ENCODE data around the gene BMP3.

Gene BMP3

DNA sequence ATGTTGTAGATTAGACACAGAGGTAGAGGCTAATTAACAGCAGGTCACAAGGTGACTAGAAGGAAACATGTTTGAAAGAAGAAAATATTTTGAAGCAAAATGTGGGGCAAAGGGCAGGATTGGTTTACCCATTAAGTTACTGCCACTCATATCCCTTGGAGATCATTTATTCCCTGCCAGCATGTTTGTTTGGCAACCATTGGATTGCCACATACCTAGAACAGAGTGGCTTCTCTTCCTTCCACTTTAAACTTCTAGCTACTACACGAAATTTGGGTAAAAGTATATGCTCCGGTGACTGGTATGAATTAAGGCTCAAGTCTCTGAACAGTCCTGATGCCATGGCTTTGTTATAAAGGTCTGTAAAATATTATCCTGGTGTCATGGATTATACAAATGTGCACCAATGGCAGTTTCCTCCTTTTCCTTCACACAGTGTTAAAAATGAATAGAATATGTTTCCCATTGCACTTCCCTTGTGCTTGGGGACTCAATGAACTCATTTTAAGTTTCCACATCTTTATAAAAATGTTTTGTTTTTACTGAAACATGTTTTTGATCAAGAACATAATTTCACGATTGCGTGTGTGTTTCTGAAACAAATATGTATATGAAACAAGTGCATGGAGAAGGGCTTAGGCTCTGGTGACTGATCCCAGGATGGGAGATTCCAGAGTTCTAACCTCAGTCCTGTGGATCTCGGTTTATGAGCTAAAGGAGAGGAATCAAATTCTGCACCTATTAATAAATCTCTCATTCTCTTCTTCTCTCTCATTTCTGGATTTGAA, 12.3 kb downstream of the BMP3 start:
- FAIRE-seq, result no peak
- no peak for DNase-seq (ENCODE audit: insufficient read length, low spot score)
- TF ChIP-seq, protein P1, sequence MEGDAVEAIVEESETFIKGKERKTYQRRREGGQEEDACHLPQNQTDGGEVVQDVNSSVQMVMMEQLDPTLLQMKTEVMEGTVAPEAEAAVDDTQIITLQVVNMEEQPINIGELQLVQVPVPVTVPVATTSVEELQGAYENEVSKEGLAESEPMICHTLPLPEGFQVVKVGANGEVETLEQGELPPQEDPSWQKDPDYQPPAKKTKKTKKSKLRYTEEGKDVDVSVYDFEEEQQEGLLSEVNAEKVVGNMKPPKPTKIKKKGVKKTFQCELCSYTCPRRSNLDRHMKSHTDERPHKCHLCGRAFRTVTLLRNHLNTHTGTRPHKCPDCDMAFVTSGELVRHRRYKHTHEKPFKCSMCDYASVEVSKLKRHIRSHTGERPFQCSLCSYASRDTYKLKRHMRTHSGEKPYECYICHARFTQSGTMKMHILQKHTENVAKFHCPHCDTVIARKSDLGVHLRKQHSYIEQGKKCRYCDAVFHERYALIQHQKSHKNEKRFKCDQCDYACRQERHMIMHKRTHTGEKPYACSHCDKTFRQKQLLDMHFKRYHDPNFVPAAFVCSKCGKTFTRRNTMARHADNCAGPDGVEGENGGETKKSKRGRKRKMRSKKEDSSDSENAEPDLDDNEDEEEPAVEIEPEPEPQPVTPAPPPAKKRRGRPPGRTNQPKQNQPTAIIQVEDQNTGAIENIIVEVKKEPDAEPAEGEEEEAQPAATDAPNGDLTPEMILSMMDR (IDR thresholded peaks at IDR 0.05; ENCODE audit: insufficient read depth, missing control alignments), result no peak

GRCh38 chr4:81049330-81049729, 18.8 kb downstream of the BMP3 start:
- TF ChIP-seq, protein P1 (IDR thresholded peaks at IDR 0.05; ENCODE audit: insufficient read depth, missing control alignments), result no peak
- DNase-seq (ENCODE audit: insufficient read length, low spot score) (no peak), FAIRE-seq (no peak)

DNA sequence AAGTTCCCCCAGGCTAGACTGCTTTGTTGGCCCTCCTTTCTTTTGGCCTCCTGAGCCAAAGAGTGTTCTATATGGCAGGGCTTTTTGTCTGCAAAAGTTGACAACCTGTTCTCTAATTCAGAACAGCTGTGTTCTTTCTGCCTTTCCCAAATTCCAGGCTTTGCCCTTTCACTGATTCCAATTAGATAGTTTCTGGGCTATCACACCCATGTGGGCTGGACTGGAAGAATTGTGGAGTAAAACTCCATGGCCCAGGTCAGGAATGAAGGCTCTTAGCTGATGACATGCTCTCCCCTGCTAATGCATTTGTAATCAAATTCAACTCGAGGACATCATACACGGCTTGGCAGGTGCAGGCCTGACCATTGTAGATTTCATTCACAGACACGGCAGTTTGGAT, 19.4 kb downstream of the BMP3 start:
- FAIRE-seq (no peak), DNase-seq (ENCODE audit: insufficient read length, low spot score) (no peak)
- TF ChIP-seq, protein P1 (IDR thresholded peaks at IDR 0.05; ENCODE audit: insufficient read depth, missing control alignments), result no peak

DNA sequence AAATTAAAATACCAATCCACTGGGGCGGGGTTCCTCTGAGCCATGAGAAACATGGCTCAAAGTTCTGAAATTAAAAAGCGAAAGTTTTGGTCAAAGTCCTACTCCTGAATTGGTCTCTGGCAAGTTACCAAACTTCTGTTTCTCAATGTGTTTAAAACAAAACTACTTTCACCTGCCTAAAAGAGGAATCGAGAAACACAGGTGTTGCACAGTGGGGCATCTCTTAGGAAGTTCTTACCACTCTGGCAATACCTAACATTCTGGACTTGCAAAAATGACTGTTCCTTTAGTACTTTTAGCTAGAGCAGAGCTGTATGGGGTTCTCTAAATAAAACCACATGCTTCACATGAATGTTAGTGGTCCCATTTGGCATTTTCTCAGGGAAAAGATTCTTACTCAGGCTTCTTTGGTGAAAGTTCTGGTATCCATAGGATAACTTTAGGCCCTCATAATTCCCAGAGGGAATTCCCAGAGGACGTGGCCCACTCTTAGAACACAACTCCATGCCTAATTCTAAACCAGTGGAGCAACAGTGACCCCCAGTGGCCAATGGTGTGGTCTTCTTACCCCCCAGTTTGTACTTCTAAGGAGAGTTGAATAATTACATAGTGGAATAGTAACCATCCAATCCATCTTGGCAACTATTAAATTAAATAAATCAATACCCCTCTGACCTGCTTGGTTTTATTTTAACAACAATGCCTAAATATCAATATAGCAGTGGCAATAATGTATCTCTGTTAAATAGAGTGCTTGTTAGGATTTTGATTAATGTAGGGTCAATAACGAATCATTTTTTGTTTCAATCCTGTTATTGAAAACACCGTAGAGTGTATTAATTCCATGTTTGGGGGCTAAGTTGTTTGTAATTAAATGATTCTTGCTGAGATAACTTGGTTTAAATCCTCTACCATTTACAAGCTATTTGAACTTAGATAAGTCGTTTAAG, 21.9 kb downstream of the BMP3 start:
- TF ChIP-seq, protein P1 (IDR thresholded peaks at IDR 0.05; ENCODE audit: insufficient read depth, missing control alignments), result peak; percentile 77
- no peak for DNase-seq (ENCODE audit: insufficient read length, low spot score)
- FAIRE-seq, result peak; percentile 38

GRCh38 chr4:81058621-81059020, 28.1 kb downstream of the BMP3 start:
- FAIRE-seq (no peak), DNase-seq (ENCODE audit: insufficient read length, low spot score) (no peak)
- TF ChIP-seq, protein P1 (IDR thresholded peaks at IDR 0.05; ENCODE audit: insufficient read depth, missing control alignments), result no peak

DNA sequence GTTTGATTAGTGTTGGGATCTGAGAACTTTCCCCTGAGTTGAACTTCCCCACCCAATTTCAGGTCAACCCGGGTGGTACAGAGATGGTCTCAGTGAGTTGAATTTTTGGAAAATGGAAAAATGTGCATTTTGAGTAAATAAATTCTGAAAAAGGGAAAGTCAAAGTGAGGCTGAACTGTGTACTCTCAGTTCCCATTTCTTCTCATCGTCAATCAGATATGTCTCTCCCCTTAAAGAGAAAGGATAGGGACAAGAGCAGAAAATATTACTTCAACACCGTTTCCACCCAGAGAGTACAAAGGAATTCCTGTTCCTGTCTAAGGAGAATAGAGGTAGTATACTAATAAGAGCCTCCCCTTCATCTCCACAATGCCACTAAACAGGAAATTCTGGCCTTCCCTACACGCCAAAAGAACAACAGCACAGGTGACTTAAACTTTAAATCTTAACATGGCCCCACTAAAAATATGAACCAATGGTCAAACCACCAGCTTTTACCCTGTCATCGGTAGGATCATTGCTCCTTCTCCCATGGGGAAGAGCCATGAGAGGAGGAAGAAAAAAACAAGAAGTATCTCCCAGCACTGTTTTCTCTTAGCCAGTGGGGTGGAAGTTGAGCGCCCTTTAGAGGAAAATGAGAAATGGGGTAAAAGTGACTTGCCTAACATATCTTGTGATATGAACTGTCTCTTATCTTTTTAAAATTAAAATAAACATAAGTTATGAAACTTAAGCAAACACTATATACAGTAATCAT, 30.3 kb downstream of the BMP3 start:
- FAIRE-seq (no peak), DNase-seq (ENCODE audit: insufficient read length, low spot score) (no peak)
- TF ChIP-seq, protein P1 (IDR thresholded peaks at IDR 0.05; ENCODE audit: insufficient read depth, missing control alignments), result no peak
